ENCODE data around the gene FAM20B.
"Not testable (repeated sequence)": the region's sequence is repeated elsewhere in the genome, so short reads cannot be mapped to it uniquely, and the experiment has no call there.

Gene FAM20B

GRCh38 chr1:179025125-179025974 lies at the start of gene FAM20B:
FAM20B (plus strand) TSS chr1:179025894; CDS start chr1:179043848, 17,954 bp downstream.
- DNase-seq (ENCODE audit: low read depth in 2 of 2): peak; percentile 84 to 90

GRCh38 chr1:178976541-178976940 lies 49.2 kb upstream of the FAM20B start:
- DNase-seq (ENCODE audit: low read depth in 2 of 2): no peak

GRCh38 chr1:178986204-178986603 lies 39.5 kb upstream of the FAM20B start:
- DNase-seq (ENCODE audit: low read depth in 2 of 2): no peak

GRCh38 chr1:178988198-178988597 lies 37.5 kb upstream of the FAM20B start:
- not testable (repeated sequence) for DNase-seq (ENCODE audit: low read depth in 2 of 2)

- no peak for DNase-seq (ENCODE audit: low read depth in 2 of 2)
These were observed 32.1 kb upstream of the FAM20B start for GRCh38 chr1:178993559-178993958.

GRCh38 chr1:178997428-178997827 lies 28.3 kb upstream of the FAM20B start:
- no peak for DNase-seq (ENCODE audit: low read depth in 2 of 2)

GRCh38 chr1:178998295-178998694 lies 27.4 kb upstream of the FAM20B start:
- no peak for DNase-seq (ENCODE audit: low read depth in 2 of 2)

- no peak for DNase-seq (ENCODE audit: low read depth in 2 of 2)
These were observed 26.6 kb upstream of the FAM20B start for GRCh38 chr1:178999061-178999460.

- no peak for DNase-seq (ENCODE audit: low read depth in 2 of 2)
These were observed 24.2 kb upstream of the FAM20B start for GRCh38 chr1:179001451-179001850.

GRCh38 chr1:179002064-179002463 lies 23.6 kb upstream of the FAM20B start:
- not testable (repeated sequence) for DNase-seq (ENCODE audit: low read depth in 2 of 2)

GRCh38 chr1:179002552-179003345 lies 22.9 kb upstream of the FAM20B start:
- peak; percentile 50 to 65 for DNase-seq (ENCODE audit: low read depth in 2 of 2)

- DNase-seq (ENCODE audit: low read depth in 2 of 2): no peak
These were observed 22.1 kb upstream of the FAM20B start for GRCh38 chr1:179003512-179004066.

- DNase-seq (ENCODE audit: low read depth in 2 of 2): no peak
These were observed 18.5 kb upstream of the FAM20B start for GRCh38 chr1:179007233-179007632.

GRCh38 chr1:179010671-179011070 lies 15.0 kb upstream of the FAM20B start:
- DNase-seq (ENCODE audit: low read depth in 2 of 2): no peak

GRCh38 chr1:179012038-179012437 lies 13.7 kb upstream of the FAM20B start:
- DNase-seq (ENCODE audit: low read depth in 2 of 2): no peak

GRCh38 chr1:179014123-179014522 lies 11.6 kb upstream of the FAM20B start:
- DNase-seq (ENCODE audit: low read depth in 2 of 2): no peak

GRCh38 chr1:179015396-179015795 lies 10.3 kb upstream of the FAM20B start:
- DNase-seq (ENCODE audit: low read depth in 2 of 2): no peak

- DNase-seq (ENCODE audit: low read depth in 2 of 2): no peak
These were observed 8.8 kb upstream of the FAM20B start for GRCh38 chr1:179016706-179017382.

GRCh38 chr1:179017383-179018326 lies 8.0 kb upstream of the FAM20B start:
- DNase-seq (ENCODE audit: low read depth in 2 of 2): no peak

- DNase-seq (ENCODE audit: low read depth in 2 of 2): no peak
These were observed 3.8 kb upstream of the FAM20B start for GRCh38 chr1:179021873-179022272.
